GM12878 (cell line): ENCODE measurements around the gene CSMD2. TPM values are rescaled to one million over a fixed set of nuclear protein-coding genes. Genes with fewer than 3 reads are reported as not detected.

Experiments
- ATAC-seq: fragments of 200-7000 bp; cut with Tn5 transposase; 3 replicates; pipeline ENCODE4 v1.9.1; 2020; ENCODE audit warnings: mild to moderate bottlenecking, moderate library complexity
- BruUV-seq: library from RNA; stranded (reverse); fragments of 400-500 nt; replicated peaks from 2 replicates; lab custom pipeline; 2021; lab: Mats Ljungman, UMichigan
- CTCF ChIA-PET: fragments of 300-600 bp; sonication (Branson Sonifier 250); formaldehyde crosslinking; extraction: SDS; loops from one replicate; lab custom pipeline; 2021; ENCODE audit warnings: inconsistent platforms; lab: Yijun Ruan, JAX
- POLR2A ChIA-PET: fragments of 350-600 bp; formaldehyde crosslinking; extraction: SDS; loops from one replicate; lab custom pipeline; 2021; ENCODE audit warnings: inconsistent platforms; lab: Charles Lee
- RAD21 ChIA-PET: fragments of 300-600 bp; sonication (Branson Sonifier 250); formaldehyde crosslinking; loops from one replicate; lab custom pipeline; 2023; ENCODE audit warnings: antibody characterized with exemption; ENCODE audit not compliant: unreplicated experiment; lab: Charles Lee
- SMC1A ChIA-PET: fragments of 300-600 bp; sonication (Branson Sonifier 250); formaldehyde crosslinking; loops from one replicate; lab custom pipeline; 2023; ENCODE audit not compliant: unreplicated experiment, uncharacterized antibody; lab: Charles Lee
- DNase-seq: peaks from one replicate; pipeline ENCODE4 v3.0.0-alpha.2; 2011; ENCODE audit warnings: low read depth, low spot score
- FAIRE-seq: peaks from 3 replicates; lab custom pipeline; 2011; peaks lifted over from hg19 to GRCh38; lab: Jason Lieb, UNC
- H2AFZ ChIP-seq: 2 replicates; pipeline ENCODE4 v1.6.0; 2011; ENCODE audit warnings: low read depth, low read length, control low read depth; ENCODE audit not compliant: control insufficient read depth
- H3K27ac ChIP-seq: 2 replicates; pipeline ENCODE4 v1.5.1; 2011; ENCODE audit warnings: control low read depth; ENCODE audit not compliant: control insufficient read depth, insufficient read depth
- H3K27me3 ChIP-seq, 2 experiments: replicated peaks in 1 of 2; 2 replicates each; pipeline versions ENCODE4 v1.6.0 to v1.6.1; 2011; ENCODE audit warnings: low read length in 1 of 2; ENCODE audit not compliant: control insufficient read depth in 2 of 2, insufficient read depth in 2 of 2
- H3K36me3 ChIP-seq, 2 experiments: 2 replicates each; pipeline ENCODE4 v1.5.1; 2011; ENCODE audit warnings: low read length in 1 of 2; ENCODE audit not compliant: control insufficient read depth in 2 of 2, insufficient read depth in 2 of 2
- H3K4me1 ChIP-seq: 2 replicates; pipeline ENCODE4 v1.6.1; 2011; ENCODE audit warnings: mild to moderate bottlenecking, low read length, moderate library complexity, mixed read lengths; ENCODE audit not compliant: control insufficient read depth, insufficient read depth
- H3K4me2 ChIP-seq: 2 replicates; pipeline ENCODE4 v1.6.0; 2011; ENCODE audit warnings: control low read depth; ENCODE audit not compliant: control insufficient read depth, insufficient read depth
- H3K4me3 ChIP-seq: fragments of 200-600 bp; sonication (generic); 2 replicates; pipeline ENCODE4 v1.5.1; 2016
- H3K79me2 ChIP-seq: 2 replicates; pipeline ENCODE4 v1.6.0; 2011; ENCODE audit warnings: low read length; ENCODE audit not compliant: control insufficient read depth, insufficient read depth
- H3K9ac ChIP-seq: 2 replicates; pipeline ENCODE4 v1.8.0; 2011; ENCODE audit warnings: low read length, control low read depth, mixed read lengths; ENCODE audit not compliant: control insufficient read depth, insufficient read depth
- H3K9me3 ChIP-seq: replicated peaks from 3 replicates; pipeline ENCODE4 v1.5.1; 2011; ENCODE audit warnings: mild to moderate bottlenecking, low read length; ENCODE audit not compliant: control insufficient read depth, insufficient read depth
- H4K20me1 ChIP-seq: 2 replicates; pipeline ENCODE4 v1.6.0; 2011; ENCODE audit not compliant: control insufficient read depth, insufficient read depth
- ASH2L ChIP-seq: fragments of 300-600, 200-600 bp; sonication (generic); IDR thresholded peaks from 2 replicates; pipeline ENCODE4 v1.6.1; 2017; ENCODE audit warnings: low read depth, mild to moderate bottlenecking, borderline replicate concordance
- DPF2 ChIP-seq: fragments of 450-650 bp; IDR thresholded peaks from 2 replicates; pipeline ENCODE4 v1.6.1; 2017; ENCODE audit warnings: mild to moderate bottlenecking
- HDGF ChIP-seq: fragments of 450-650 bp; IDR thresholded peaks from 2 replicates; pipeline ENCODE4 v1.6.1; 2016; ENCODE audit warnings: antibody characterized with exemption
- JUND ChIP-seq: IDR thresholded peaks from 2 replicates; pipeline ENCODE4 v1.6.1; 2012; ENCODE audit warnings: low read depth, mild to moderate bottlenecking, low read length, improper control_type of control experiment, moderate library complexity
- PKNOX1 ChIP-seq: fragments of 450-650 bp; IDR thresholded peaks from 2 replicates; pipeline ENCODE4 v1.6.1; 2016; ENCODE audit warnings: mild to moderate bottlenecking
- RAD21 ChIP-seq: IDR thresholded peaks from 2 replicates; pipeline ENCODE4 v1.6.1; 2011; ENCODE audit warnings: mild to moderate bottlenecking, low read depth, low read length, moderate library complexity; ENCODE audit not compliant: insufficient read depth
- RBBP5 ChIP-seq: fragments of 200-600 bp; sonication (generic); conservative IDR thresholded peaks from 2 replicates; pipeline ENCODE4 v1.6.1; 2016
- TCF12 ChIP-seq: IDR thresholded peaks from 2 replicates; pipeline ENCODE4 v1.6.1; 2011; ENCODE audit warnings: low read depth, mild to moderate bottlenecking, low read length
- TCF7 ChIP-seq: IDR thresholded peaks from 2 replicates; pipeline ENCODE4 v1.6.1; 2014; ENCODE audit warnings: antibody characterized with exemption, borderline replicate concordance
- ZNF24 ChIP-seq: fragments of 450-650 bp; IDR thresholded peaks from 2 replicates; pipeline ENCODE4 v1.6.1; 2017; ENCODE audit warnings: antibody characterized with exemption, mild to moderate bottlenecking
- ZSCAN29 ChIP-seq: fragments of 450-650 bp; IDR thresholded peaks from 2 replicates; pipeline ENCODE4 v1.6.1; 2017; ENCODE audit warnings: mild to moderate bottlenecking, moderate library complexity
- WGBS: methylation state at CpG from one replicate; pipeline ENCODE4 v1.1.6; 2016; ENCODE audit warnings: low lambda C conversion rate; ENCODE audit not compliant: insufficient replicate concordance, insufficient coverage; ENCODE audit errors: missing lambda C conversion rate; 5-methylcytosine and 5-hydroxymethylcytosine counted together
- in situ Hi-C: fragments of 300-500 bp; cut with MboI; formaldehyde crosslinking; loops from 9 replicates; pipeline ENCODE4 v1.14.3; 2018; ENCODE audit warnings: mixed read lengths
- intact Hi-C: fragments of 100-400 bp; cut with micrococcal nuclease; formaldehyde crosslinking; loops from one replicate; pipeline ENCODE4 v1.14.2; 2022; ENCODE audit not compliant: unreplicated experiment
- polyA plus RNA-seq, 11 experiments: library from polyadenylated mRNA; depleted of rRNA in 4 of 11; unstranded in 6 of 11; stranded (reverse) in 5 of 11; fragments of >200 nt; fragmentation: Nextera tagmentation in 4 of 11; fragmentation: Illumina TruSeq in 1 of 11; extraction: Ambion mirVana in 4 of 11; extraction: Trizol in 1 of 11; gene quantifications; 1 replicate in 1 of 11; 2 replicates in 10 of 11; pipeline versions ENCODE4 v1.2.1 to v1.2.3, GENCODE V29; 2011 to 2016; ENCODE audit warnings: inconsistent platforms in 2 of 11, missing spikeins in 2 of 11, low read depth in 1 of 11
- total RNA-seq, 4 experiments: library from RNA; depleted of rRNA in 3 of 4; stranded (reverse); fragments of >200 nt in 3 of 4; fragmentation: Illumina TruSeq in 1 of 4; extraction: Trizol in 1 of 4; gene quantifications; 2 replicates each; pipeline versions ENCODE4 v1.2.1 to v1.2.3, GENCODE V29; 2013 to 2021
- TF ChIP-seq, protein P1 (sequence below): fragments of 450-650 bp; conservative IDR thresholded peaks from 2 replicates; pipeline ENCODE4 v1.6.1; 2017; ENCODE audit warnings: mild to moderate bottlenecking, moderate library complexity

CSMD2 gene
- total and polyA plus RNA-seq, 10 of the 15 experiments (the other 5 are each of a cell fraction or from before 2014, with no cell fraction given): under 0.01 TPM; not detected in 9

DNA sequence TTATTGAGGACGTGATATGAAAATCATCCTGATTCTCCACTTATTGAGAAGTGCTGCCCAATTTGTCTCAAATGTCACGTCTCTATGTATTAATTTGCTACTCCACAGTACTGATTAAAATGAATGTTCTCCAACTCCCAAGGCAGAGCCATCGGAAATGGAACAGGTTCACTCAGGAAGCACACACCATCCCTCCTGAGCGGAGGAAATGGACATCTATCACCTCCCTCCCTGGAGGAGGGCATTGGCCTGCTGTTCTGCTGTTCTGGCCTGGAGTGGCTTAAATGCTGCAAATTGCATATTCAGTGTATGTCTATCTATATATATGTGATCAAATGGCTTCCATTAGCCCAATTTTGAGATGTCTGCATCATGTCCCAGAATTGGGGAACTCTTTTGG is 140.5 kb downstream of the CSMD2 start:
- no peak overlapping the region for H3K27ac ChIP-seq
- ATAC-seq (no peak), FAIRE-seq (no peak), DNase-seq (no peak)
- H3K9me3 ChIP-seq: no peaks in the 10 kb centered on the region
- in situ Hi-C loops (no loop called here), intact Hi-C loops (no loop called here)
- TF ChIP-seq RBBP5 (no peak), JUND (no peak), HDGF (no peak), ZNF24 (no peak), RAD21 (no peak), TCF7 (no peak), ASH2L (no peak), DPF2 (no peak), ZSCAN29 (no peak), TCF12 (no peak), PKNOX1 (no peak)
- TF ChIP-seq, protein P1, sequence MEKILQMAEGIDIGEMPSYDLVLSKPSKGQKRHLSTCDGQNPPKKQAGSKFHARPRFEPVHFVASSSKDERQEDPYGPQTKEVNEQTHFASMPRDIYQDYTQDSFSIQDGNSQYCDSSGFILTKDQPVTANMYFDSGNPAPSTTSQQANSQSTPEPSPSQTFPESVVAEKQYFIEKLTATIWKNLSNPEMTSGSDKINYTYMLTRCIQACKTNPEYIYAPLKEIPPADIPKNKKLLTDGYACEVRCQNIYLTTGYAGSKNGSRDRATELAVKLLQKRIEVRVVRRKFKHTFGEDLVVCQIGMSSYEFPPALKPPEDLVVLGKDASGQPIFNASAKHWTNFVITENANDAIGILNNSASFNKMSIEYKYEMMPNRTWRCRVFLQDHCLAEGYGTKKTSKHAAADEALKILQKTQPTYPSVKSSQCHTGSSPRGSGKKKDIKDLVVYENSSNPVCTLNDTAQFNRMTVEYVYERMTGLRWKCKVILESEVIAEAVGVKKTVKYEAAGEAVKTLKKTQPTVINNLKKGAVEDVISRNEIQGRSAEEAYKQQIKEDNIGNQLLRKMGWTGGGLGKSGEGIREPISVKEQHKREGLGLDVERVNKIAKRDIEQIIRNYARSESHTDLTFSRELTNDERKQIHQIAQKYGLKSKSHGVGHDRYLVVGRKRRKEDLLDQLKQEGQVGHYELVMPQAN: no peak
- POLR2A ChIA-PET: no interaction called here
- H2AFZ ChIP-seq: no peak overlapping the region
- RAD21 ChIA-PET: no interaction called here
- no peaks in the 10 kb centered on the region; a peak in 1 of 4 replicates for H3K27me3 ChIP-seq
- 24% methylated on average over 4 of the region's 4 CpGs for WGBS
- H3K79me2 ChIP-seq: no peaks in the 10 kb centered on the region
- no TSS peak for BruUV-seq
- H3K36me3 ChIP-seq: no peaks in the 10 kb centered on the region
- no peaks in the 10 kb centered on the region for H4K20me1 ChIP-seq
- no peaks in the 10 kb centered on the region for H3K4me1 ChIP-seq
- SMC1A ChIA-PET: no interaction called here
- CTCF ChIA-PET: no interaction called here
- no peak overlapping the region for H3K4me2 ChIP-seq
- no peak overlapping the region for H3K9ac ChIP-seq
- no peak overlapping the region for H3K4me3 ChIP-seq
